Spinal cord (tissue), 10 donors: ENCODE measurements around the gene YIF1A. TPM values are rescaled to one million over a fixed set of nuclear protein-coding genes. Genes with fewer than 3 reads are reported as not detected.
"Not testable (repeated sequence)": the region's sequence is repeated elsewhere in the genome, so short reads cannot be mapped to it uniquely, and the experiment has no call there.

Experiments used
- DNase-seq, 6 donors: peaks; one replicate each; pipeline versions ENCODE4 v3.0.0 to v3.0.0-alpha.2; 2013 to 2015; ENCODE audit warnings: low spot score in 6 of 6, low read depth in 4 of 6
- H3K27ac ChIP-seq: one replicate; pipeline ENCODE4 v1.5.1; 2013; ENCODE audit warnings: low read depth, low read length, control low read depth
- H3K27me3 ChIP-seq: one replicate; pipeline ENCODE4 v1.6.1; 2013; ENCODE audit warnings: low read length; ENCODE audit not compliant: control insufficient read depth, insufficient read depth
- H3K36me3 ChIP-seq: one replicate; pipeline ENCODE4 v1.6.1; 2013; ENCODE audit warnings: low read length; ENCODE audit not compliant: control insufficient read depth, insufficient read depth
- H3K4me1 ChIP-seq: one replicate; pipeline ENCODE4 v1.6.1; 2013; ENCODE audit warnings: low read length; ENCODE audit not compliant: control insufficient read depth, insufficient read depth
- H3K4me3 ChIP-seq: one replicate; pipeline ENCODE4 v1.5.1; 2013; ENCODE audit warnings: low read depth, low read length, control low read depth
- H3K9me3 ChIP-seq: one replicate; pipeline ENCODE4 v1.6.1; 2013; ENCODE audit warnings: low read length; ENCODE audit not compliant: control insufficient read depth, insufficient read depth
- WGBS: methylation state at CpG from one replicate; pipeline ENCODE4 v1.1.5; 2013; ENCODE audit warnings: missing lambda C conversion rate; ENCODE audit not compliant: insufficient coverage; 5-methylcytosine and 5-hydroxymethylcytosine counted together
- polyA plus RNA-seq, 2 donors: library from polyadenylated mRNA; unstranded; fragments of 120-200 nt; gene quantifications; one replicate each; pipeline ENCODE4 v1.2.1, GENCODE V29; 2013; ENCODE audit not compliant: insufficient read length in 2 of 2
- total RNA-seq, 2 donors: library from RNA; depleted of rRNA in 1 of 2; stranded (reverse); fragments of 120-200 nt in 1 of 2; fragments of >200 nt in 1 of 2; gene quantifications; one replicate each; pipeline versions ENCODE4 v1.2.3 to v1.2.4, GENCODE V29; 2013 to 2014
- donor health status: healthy.

Gene YIF1A
- total and polyA plus RNA-seq, 4 donors = 43.7 to 87.7 (median 79.6) TPM

DNA sequence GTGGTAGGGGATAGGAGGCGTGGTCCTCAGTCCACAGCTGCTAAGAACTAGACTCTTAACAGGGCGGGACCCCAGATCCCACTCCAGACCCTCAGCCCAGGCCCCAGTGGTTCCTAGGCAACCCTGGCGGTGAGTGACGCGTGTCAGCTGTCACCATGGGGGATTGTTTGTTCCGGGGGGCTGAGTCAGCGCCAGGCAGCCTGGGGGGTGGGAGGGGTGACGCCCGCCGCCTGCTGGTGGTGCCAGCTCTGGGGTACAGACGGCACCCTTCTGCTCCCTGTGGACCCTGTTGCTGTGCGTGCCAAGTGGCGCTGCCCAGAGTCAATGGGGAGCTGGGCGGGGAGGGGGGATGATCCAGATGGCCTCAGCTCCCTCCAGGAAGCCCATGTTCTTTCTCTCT is 8.5 kb downstream of the YIF1A start:
- Histone ChIP-seq H3K4me1 (peaks cover 64% of the 10 kb centered on the region), H3K27ac (no peak overlapping the region), H3K36me3 (peaks cover 61% of the 10 kb centered on the region), H3K4me3 (peak overlapping the region; percentile 9), H3K9me3 (no peaks in the 10 kb centered on the region), H3K27me3 (no peaks in the 10 kb centered on the region)
- whole genome bisulfite sequencing = 20% methylated on average over 13 of the region's 14 CpGs
- peak in 2 of 6 donors; percentile 58 to 90 for DNase-seq

DNA sequence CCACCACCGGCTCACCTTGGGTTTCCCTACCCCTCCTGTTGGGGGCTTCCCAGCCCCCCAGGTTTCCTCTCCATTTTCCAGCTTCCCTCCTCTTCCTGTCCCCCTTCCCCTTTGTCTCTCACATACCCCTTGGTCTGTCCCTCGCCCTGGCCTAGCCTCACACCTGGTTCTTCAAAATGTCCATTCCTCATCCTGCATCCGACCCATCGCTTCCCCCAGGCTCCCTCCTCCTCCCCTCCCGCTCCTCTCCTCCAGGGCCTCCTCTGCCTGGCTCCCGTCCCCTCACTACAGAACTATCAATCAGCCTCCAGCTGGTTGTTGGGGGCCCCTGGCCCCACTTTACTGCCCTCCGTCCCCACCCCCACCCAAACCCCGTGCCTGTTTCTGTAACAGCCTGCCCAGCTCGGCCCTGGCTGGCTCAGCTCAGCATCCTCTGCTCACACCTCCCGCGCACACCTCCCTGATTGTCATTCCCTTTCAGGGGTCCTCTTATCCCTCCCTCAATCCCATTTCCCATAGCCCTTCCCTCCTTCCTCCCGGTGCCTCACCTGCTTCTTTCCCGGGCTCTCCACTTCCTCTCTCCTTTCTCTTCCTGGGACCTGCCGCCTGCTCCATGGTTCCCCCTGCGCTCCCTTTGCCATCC is 9.7 kb downstream of the YIF1A start:
- peaks cover 61% of the 10 kb centered on the region for H3K36me3 ChIP-seq
- peak overlapping the region; percentile 45 for H3K4me3 ChIP-seq
- no peaks in the 10 kb centered on the region for H3K9me3 ChIP-seq
- 16% methylated on average over 15 of the region's 15 CpGs for WGBS
- H3K27me3 ChIP-seq = no peaks in the 10 kb centered on the region
- no peak overlapping the region for H3K27ac ChIP-seq
- H3K4me1 ChIP-seq = peaks cover 64% of the 10 kb centered on the region
- DNase-seq = peak in 1 of 6 donors; percentile 56

DNA sequence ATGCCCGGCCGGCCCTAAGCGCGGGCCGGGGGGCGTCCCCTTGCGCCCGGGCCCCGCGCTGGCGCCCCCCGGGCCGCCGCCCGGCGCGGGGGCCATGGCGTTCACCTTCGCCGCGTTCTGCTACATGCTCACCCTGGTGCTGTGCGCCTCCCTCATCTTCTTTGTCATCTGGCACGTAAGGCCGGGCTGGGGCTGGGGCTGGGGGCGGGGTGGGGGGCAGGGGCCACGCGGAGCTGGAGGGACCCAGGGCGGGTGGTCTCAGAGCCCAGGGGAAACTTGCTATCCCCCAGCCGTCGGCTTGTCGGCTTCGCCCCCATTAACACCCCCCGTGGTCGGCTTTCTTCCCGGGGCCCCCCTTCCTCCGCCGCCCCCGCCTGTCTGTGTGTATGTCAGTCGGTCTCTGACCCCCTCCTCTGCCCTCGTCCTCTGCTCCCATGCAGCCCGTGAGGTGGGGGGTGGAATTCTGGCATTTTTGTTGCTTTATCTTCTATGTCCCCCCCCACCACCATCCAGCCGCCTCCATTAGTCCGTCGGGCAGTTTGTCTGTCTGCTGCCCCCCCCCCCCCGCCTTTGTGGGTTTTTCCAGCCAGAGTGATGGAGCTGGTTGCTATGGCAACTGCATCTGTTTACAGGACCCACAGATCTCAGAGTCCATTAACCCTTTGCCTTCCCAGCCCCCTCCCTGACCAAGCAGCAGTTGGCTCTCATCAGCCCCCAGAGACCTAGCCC is 10.4 kb downstream of the YIF1A start:
- no peaks in the 10 kb centered on the region for H3K27me3 ChIP-seq
- no peak overlapping the region for H3K27ac ChIP-seq
- H3K36me3 ChIP-seq = peaks cover 59% of the 10 kb centered on the region
- peaks cover 59% of the 10 kb centered on the region for H3K4me1 ChIP-seq
- under 1% methylated on average over 24 of the region's 45 CpGs for WGBS
- no peaks in the 10 kb centered on the region for H3K9me3 ChIP-seq
- H3K4me3 ChIP-seq = peak overlapping the region; percentile 45
- peak in 2 of 6 donors; percentile 79 to 84 for DNase-seq

DNA sequence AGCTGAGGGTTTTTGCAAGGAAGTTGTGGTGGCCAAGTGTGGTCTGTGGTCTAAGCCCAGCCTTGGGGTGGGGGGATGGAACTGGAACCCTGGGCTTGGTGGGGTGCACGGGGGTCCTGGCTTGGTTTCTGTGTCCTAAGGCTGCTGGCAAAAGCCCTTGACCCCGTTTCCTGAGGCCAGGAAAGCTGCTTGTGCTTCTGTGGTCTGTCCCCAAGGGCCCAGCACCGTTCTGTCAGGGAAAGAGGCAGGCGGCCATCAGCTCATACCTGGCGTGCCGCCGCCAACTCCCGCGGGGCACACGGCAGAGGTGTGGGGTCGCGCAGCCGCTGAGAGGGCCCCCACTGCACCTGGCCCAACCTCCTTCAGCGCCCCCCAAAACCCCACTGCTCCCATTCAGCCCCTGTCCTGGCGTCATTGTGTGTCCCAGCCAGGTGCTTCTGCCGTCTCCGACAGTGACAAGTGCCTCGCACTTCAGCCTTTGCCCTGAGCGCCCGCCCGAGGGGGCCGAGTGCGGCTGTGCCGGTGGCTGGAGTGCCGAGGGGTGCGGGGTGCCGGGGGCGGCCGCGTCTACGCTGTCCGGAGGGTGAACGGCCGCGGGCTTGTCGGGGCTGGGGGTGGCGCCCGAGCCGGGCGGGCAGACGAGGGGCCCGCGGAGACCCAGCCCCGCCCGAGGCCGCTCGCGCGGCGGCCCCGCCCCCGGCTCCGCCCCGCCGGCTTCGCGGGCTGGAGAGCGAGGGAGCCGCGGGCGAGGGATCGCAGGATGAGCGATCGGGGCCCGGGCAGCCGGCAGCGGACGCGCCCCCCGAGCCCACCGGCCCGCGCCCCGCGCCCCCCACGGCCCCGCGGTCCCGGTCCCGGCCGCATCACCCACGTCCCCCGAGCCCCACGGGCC is 11.2 kb downstream of the YIF1A start, which contains the start of gene CNIH2:
TSS of gene CNIH2 (plus strand) at position 705 of the 892 bp plus-strand sequence. CDS start 282 bp downstream, outside the sequence.
- H3K4me1 ChIP-seq = peaks cover 51% of the 10 kb centered on the region
- 2% methylated on average over 84 of the region's 84 CpGs for WGBS
- peak within 1 kb of the TSS; percentile 45 for H3K4me3 ChIP-seq
- peaks cover 59% of the 10 kb centered on the region for H3K36me3 ChIP-seq
- peak in 2 of 6 donors; percentile 83 to 86 for DNase-seq
- H3K27ac ChIP-seq = no peak within 1 kb of the TSS
- no peaks in the 10 kb centered on the region for H3K27me3 ChIP-seq
- H3K9me3 ChIP-seq = no peaks in the 10 kb centered on the region

DNA sequence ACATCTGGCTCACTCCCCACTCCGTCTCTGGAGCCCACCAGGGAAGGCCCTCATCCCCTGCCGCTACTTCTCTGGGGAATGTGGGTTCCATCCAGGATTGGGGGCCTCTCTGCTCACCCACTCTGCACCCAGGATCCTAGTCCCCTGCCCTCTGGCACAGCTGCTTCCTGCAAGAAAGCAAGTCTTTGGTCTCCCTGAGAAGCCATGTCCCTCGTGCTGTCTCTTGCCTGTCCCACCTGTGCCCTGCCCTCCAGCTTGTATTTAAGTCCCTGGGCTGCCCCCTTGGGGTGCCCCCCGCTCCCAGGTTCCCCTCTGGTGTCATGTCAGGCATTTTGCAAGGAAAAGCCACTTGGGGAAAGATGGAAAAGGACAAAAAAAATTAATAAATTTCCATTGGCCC is 11.9 kb downstream of the YIF1A start:
- H3K27me3 ChIP-seq, H3K4me3 ChIP-seq, H3K27ac ChIP-seq, DNase-seq, H3K9me3 ChIP-seq: not testable (repeated sequence)
- H3K36me3 ChIP-seq = peaks cover 62% of the 10 kb centered on the region
- WGBS = 71% methylated on average over 4 of the region's 4 CpGs
- peaks cover 44% of the 10 kb centered on the region for H3K4me1 ChIP-seq

DNA sequence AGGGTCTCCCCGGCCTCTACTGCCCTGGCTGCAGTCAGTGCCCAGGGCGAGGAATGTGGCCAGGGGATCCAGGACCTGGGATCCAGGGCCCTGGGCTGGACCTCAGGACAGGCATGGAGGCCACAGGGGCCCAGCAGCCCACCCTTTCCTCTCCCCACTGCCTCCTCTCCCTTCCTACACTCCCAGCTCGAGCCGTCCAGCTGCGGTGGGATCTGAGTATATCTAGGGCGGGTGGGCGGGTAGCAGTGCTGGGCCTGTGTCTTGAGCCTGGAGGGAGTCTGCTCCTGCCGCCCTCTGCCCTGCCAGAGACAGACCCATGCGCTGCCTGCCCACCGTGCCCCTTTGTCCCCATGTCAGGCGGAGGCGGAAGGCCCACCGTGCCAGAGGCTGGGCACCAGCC is 12.3 kb downstream of the YIF1A start:
- not testable (repeated sequence) for H3K27ac ChIP-seq, DNase-seq, H3K9me3 ChIP-seq, H3K4me3 ChIP-seq, H3K27me3 ChIP-seq
- Histone ChIP-seq H3K36me3 (peaks cover 62% of the 10 kb centered on the region), H3K4me1 (peaks cover 40% of the 10 kb centered on the region)
- 62% methylated on average over 7 of the region's 13 CpGs for WGBS

DNA sequence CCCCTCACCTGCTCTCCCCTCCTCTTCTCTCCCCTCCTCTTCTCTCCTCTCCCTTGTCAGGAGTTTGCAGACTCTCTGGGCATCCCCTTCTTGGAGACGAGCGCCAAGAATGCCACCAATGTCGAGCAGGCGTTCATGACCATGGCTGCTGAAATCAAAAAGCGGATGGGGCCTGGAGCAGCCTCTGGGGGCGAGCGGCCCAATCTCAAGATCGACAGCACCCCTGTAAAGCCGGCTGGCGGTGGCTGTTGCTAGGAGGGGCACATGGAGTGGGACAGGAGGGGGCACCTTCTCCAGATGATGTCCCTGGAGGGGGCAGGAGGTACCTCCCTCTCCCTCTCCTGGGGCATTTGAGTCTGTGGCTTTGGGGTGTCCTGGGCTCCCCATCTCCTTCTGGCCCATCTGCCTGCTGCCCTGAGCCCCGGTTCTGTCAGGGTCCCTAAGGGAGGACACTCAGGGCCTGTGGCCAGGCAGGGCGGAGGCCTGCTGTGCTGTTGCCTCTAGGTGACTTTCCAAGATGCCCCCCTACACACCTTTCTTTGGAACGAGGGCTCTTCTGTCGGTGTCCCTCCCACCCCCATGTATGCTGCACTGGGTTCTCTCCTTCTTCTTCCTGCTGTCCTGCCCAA is 12.8 kb downstream of the YIF1A start:
- H3K9me3 ChIP-seq = no peaks in the 10 kb centered on the region
- 94% methylated on average over 8 of the region's 14 CpGs for WGBS
- H3K4me1 ChIP-seq = peaks cover 35% of the 10 kb centered on the region
- H3K27me3 ChIP-seq = no peaks in the 10 kb centered on the region
- peaks cover 63% of the 10 kb centered on the region for H3K36me3 ChIP-seq
- H3K4me3 ChIP-seq = no peak overlapping the region
- H3K27ac ChIP-seq = no peak overlapping the region
- no peak for DNase-seq

DNA sequence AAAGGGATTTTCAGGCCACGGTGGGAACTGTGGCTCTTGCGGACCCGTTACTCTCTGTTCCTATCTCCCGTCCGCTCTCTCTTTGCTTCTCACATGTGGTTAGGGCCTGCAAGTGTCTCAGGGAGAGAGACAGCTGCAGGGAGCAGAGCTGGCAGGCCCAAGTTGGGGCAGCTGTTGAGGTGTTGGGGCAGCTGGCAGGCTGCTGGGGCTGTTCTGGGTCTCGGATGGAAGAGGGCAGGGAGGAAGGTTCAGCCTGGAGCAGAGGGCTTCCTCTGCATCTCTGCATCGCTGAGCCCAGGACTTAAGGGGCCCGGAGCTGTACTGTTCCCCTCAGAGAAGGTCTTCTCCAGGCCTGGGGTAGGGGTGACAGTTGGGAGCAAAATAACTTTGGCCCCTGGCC is 13.5 kb downstream of the YIF1A start:
- H3K4me1 ChIP-seq = peaks cover 31% of the 10 kb centered on the region

DNA sequence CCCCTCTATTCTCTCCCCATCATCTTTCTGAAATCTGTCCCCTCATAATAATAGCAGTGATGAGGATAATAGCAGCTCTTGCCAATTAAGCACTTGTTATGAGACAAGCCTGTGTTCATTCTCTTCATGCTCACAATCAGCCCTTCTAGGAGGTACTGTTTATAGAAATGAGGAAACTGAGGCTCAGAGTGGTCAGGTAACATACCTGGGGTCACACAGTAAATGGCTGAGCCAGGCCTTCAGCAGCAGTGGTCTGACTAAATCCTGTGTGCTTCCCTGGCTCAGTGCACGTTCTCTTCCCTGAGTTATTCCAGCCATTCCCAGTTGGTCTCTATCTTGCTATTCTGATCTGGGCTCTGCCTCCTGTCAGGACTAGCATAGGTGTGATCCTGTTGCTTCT is 14.7 kb downstream of the YIF1A start:
- H3K9me3 ChIP-seq = no peaks in the 10 kb centered on the region
- 88% methylated on average over 1 of the region's 1 CpG for WGBS
- H3K4me3 ChIP-seq = no peak overlapping the region
- H3K27ac ChIP-seq = no peak overlapping the region
- no peak for DNase-seq
- H3K4me1 ChIP-seq = peaks cover 27% of the 10 kb centered on the region
- no peaks in the 10 kb centered on the region for H3K27me3 ChIP-seq
- peaks cover 63% of the 10 kb centered on the region for H3K36me3 ChIP-seq

More for the DNA sequence above, 13.5 kb downstream of the YIF1A start:
- Histone ChIP-seq H3K36me3 (peaks cover 64% of the 10 kb centered on the region), H3K27me3 (no peaks in the 10 kb centered on the region), H3K4me3 (no peak overlapping the region), H3K9me3 (no peaks in the 10 kb centered on the region), H3K27ac (no peak overlapping the region)
- DNase-seq = no peak
- 89% methylated on average over 6 of the region's 8 CpGs for WGBS
